M059J (cell line): Measurements from ENCODE around the gene HHATL. TPM values are rescaled to one million over a fixed set of nuclear protein-coding genes. Genes with fewer than 3 reads are reported as not detected.

ENCODE experiments used
- DNase-seq: peaks from one replicate; pipeline ENCODE4 v3.0.0-alpha.2; 2012; ENCODE audit warnings: low read depth
- total RNA-seq: library from RNA; depleted of rRNA; stranded (reverse); fragments of >200 nt; shearing (Covaris generic); gene quantifications from 2 replicates; pipeline ENCODE4 v1.2.3, GENCODE V29; 2014; rRNA removed

HHATL gene
- not detected in 2 replicates for total RNA-seq

- no peak for DNase-seq
Measured at GRCh38 chr3:42702066-42702951, at the start of gene HHATL. HHATL (minus strand) TSS chr3:42702798; CDS start chr3:42700826, 1,972 bp downstream.

GRCh38 chr3:42751609-42752008 is 49.0 kb upstream of the HHATL start:
- no peak for DNase-seq

- DNase-seq: no peak
Measured at GRCh38 chr3:42750834-42751233, 48.2 kb upstream of the HHATL start.

GRCh38 chr3:42749753-42750231 is 47.2 kb upstream of the HHATL start:
- DNase-seq: no peak

GRCh38 chr3:42749025-42749752 is 46.6 kb upstream of the HHATL start:
- DNase-seq: no peak

GRCh38 chr3:42747581-42747980 is 45.0 kb upstream of the HHATL start:
- DNase-seq: no peak

- DNase-seq: peak; percentile 30
Measured at GRCh38 chr3:42746455-42747450, 44.2 kb upstream of the HHATL start.

- no peak for DNase-seq
Measured at GRCh38 chr3:42745776-42746454, 43.3 kb upstream of the HHATL start.

GRCh38 chr3:42745291-42745745 is 42.7 kb upstream of the HHATL start:
- no peak for DNase-seq

- no peak for DNase-seq
Measured at GRCh38 chr3:42743204-42743995, 40.8 kb upstream of the HHATL start.

- DNase-seq: no peak
Measured at GRCh38 chr3:42742688-42743087, 40.1 kb upstream of the HHATL start.

GRCh38 chr3:42742259-42742658 is 39.7 kb upstream of the HHATL start:
- DNase-seq: no peak

GRCh38 chr3:42741796-42742195 is 39.2 kb upstream of the HHATL start:
- DNase-seq: no peak

- no peak for DNase-seq
Measured at GRCh38 chr3:42739401-42740158, 37.0 kb upstream of the HHATL start.

GRCh38 chr3:42736531-42736930 is 33.9 kb upstream of the HHATL start:
- no peak for DNase-seq

- no peak for DNase-seq
Measured at GRCh38 chr3:42736081-42736480, 33.5 kb upstream of the HHATL start.

GRCh38 chr3:42735615-42736014 is 33.0 kb upstream of the HHATL start:
- DNase-seq: no peak

- no peak for DNase-seq
Measured at GRCh38 chr3:42735019-42735418, 32.4 kb upstream of the HHATL start.

GRCh38 chr3:42734263-42734860 is 31.8 kb upstream of the HHATL start:
- no peak for DNase-seq
